GM18499 (cell line): ENCODE results near the gene SDCBP2.
"Not testable (repeated sequence)": the region's sequence is repeated elsewhere in the genome, so short reads cannot be mapped to it uniquely, and the experiment has no call there.

Experiments
- ATAC-seq: cut with Tn5 transposase; IDR thresholded peaks from one replicate; pipeline ENCODE4 v1.9.1; 2021; ENCODE audit warnings: moderate number of reproducible peaks; ENCODE audit not compliant: insufficient read depth, unreplicated experiment

The SDCBP2 gene

GRCh38 chr20:1362484-1362883 lies 33.5 kb upstream of the SDCBP2 start:
- ATAC-seq, result no peak

DNA sequence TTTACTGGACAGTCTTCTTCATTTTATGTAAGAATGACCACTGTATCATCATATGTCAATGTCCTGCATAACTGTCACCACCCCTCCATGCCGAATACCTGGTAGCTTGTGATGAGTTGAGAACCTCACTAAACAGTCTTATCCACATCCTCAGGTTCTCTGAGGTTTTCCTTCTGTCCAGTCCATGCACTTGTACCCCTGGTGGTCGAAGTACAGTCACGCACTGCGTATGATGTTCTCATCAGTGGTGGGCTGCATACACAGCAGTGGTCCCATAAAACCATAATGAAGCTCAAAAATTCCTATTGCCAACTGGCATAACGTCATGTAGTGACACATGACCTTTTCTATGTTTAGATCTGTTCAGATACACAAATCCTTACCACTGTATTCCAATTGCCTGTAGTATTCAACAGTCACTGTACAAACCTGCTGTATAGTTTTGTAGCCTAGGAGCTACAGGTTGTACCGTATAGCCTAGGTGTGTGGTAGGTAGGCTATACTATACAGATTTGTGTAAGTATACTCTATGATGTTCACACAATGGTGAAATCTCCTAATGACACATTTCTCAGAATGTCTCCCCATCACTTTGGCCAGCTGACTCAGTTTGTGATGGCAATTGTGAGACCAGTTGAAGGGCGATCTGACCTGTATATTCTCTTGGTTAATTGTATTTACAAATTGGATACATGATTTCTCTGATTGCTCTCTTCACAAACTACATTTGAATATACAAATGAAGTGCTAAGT lies 31.3 kb upstream of the SDCBP2 start:
- no peak for ATAC-seq

GRCh38 chr20:1357921-1358671 lies 29.2 kb upstream of the SDCBP2 start:
- ATAC-seq, result no peak

- no peak for ATAC-seq
Observed at GRCh38 chr20:1353956-1354355, 25.0 kb upstream of the SDCBP2 start.

DNA sequence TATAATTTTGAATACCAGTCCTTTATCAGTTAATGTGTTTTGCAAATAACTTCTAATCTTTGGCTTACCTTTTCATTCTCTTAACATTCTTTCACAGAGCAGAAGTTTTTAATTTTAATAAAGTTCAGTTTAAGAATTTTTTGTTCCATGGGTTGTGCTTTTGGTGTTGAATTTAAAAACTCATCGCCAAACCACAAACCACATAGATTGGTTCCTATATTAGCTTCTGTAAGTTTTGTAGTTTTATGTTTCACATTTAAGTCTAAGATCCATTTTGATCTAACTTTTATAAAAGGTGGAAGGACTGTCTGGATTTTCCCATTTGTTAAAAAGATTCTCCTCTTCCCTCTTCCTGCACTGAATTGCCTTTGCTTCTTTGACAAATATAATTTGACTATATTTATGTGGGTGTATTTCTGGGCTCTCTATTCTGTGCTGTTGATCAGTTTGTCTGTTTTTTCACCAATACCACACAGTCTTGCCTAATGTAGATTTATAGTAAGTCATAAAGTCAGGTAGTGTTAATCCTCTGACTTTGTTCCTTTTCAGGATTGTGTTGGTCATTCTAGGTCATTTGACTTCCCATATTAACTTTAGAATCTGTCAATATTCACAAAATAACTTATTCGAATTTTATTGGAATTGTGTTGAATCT lies 17.5 kb upstream of the SDCBP2 start:
- ATAC-seq, result no peak

DNA sequence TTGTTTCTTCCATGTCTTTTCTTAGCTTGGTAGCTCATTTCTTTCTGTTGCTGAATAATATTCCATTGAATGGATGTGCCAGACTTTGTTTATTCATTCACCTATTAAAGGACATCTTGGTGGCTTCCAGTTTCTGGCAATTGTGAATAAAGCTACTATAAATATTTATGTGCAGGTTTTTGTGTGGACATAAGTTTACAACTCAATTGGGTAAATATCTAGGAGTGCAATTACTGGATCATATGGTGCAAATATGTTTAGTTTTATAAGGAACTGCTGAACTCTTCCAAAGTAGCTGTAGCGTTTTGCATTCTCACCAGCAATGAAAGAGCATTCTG lies 16.8 kb upstream of the SDCBP2 start:
- no peak for ATAC-seq

GRCh38 chr20:1345030-1345755 lies 16.3 kb upstream of the SDCBP2 start:
- ATAC-seq, result no peak

DNA sequence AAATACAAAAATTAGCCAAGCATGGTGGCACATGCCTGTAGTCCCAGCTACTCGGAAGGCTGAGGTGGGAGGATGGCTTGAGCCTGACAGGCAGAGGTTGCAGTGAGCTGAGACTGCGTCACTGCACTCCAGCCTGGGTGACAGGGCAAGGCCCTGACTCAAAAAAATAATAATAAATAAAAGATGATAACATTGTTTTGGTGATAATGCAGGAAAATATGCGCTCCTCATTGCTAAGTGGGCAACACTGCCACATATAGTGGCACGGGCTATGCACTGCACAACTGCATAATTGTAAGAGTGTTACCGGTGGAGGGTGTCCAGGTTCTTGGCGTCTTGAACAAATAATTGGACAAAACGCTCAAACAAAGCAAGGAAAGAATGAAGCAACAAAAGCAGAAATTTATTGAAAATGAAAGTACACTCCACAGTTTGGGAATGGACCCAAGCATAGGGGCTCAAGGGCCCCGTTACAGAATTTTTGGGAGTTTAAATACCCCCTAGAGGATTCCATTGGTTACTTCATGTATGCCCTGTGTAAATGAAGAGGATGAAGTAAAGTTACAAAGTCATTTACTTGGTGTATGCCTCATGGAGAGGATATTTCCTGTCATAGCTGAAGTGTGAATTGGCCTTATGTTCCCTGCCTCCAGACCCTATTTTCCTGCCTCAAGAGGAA lies 14.6 kb upstream of the SDCBP2 start:
- not testable (repeated sequence) for ATAC-seq

DNA sequence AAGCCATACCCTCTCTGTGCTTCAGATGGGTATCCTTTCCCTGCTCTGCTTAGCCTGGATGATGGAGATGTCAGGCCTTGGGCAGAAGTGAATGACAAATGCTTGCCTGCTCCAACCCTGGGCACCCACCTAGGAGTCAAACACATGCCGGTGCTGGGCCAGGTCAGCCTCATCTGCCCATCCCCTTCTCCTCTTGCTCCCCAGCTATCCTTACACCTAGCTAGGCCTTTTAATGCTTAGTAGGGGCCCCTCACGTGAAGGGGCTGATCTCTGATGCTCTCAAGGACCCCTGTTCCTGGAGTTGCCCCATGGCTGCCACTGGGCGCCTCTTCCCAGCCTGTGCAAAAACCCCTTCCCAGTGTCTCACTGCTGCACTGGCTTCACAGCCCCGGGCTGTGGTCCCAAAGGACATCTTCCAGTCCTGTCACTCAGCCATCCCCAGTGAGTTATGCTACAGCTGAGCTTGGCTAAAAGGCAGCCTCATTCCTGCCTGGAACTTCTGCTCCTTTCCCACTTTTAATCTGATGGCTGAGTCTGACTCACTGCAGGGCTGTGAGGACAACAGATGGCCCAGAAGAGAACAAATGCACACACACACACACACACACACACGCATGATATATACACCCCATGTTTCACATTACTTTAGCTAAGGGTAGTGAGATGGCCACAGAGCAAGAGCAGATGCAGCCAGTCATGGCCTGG lies 12.8 kb upstream of the SDCBP2 start:
- ATAC-seq, result no peak

DNA sequence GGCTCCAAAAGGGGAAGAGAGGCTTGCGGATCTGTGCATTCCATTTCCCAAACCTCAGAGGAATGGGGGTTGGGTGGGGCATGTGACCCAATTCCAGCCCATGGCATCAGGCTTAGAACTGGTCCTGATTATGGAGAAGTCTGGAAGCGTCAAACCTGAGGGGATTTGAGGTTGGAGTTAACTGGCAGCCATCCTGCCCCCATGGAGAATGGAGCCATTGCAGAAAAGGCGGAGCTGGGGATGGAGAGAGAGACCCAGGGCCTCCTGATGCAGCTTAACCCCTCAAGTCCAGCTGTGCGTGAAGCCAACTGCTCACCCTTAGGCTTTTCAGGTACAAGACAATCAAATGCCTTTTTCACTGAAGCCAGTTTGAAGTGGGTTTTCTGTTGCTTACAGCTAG lies 9.9 kb upstream of the SDCBP2 start:
- no peak for ATAC-seq

GRCh38 chr20:1338096-1338495 lies 9.2 kb upstream of the SDCBP2 start:
- ATAC-seq, result no peak

DNA sequence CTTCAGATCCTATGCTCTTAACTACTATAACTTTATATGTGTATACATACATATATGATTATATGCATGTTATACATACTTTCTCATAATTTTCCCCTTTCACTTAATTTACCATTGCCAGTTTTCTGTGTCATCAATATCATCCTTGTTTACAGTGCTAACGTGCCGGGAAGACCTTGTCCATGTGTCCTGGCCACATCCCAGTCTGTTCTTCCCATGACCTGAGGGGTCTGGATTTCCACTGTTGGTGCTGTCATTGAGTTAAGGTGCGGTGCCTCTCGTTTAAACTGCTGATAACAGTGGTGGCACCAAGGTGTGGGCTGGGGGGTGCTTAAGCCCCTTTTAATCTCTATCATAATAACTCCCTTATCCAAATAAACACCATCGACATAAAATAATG lies 8.5 kb upstream of the SDCBP2 start:
- ATAC-seq, result no peak

- no peak for ATAC-seq
Observed at GRCh38 chr20:1336699-1337367, 7.9 kb upstream of the SDCBP2 start.

- no peak for ATAC-seq
Observed at GRCh38 chr20:1335961-1336698, 7.2 kb upstream of the SDCBP2 start.

- no peak for ATAC-seq
Observed at GRCh38 chr20:1334761-1335160, 5.8 kb upstream of the SDCBP2 start.

DNA sequence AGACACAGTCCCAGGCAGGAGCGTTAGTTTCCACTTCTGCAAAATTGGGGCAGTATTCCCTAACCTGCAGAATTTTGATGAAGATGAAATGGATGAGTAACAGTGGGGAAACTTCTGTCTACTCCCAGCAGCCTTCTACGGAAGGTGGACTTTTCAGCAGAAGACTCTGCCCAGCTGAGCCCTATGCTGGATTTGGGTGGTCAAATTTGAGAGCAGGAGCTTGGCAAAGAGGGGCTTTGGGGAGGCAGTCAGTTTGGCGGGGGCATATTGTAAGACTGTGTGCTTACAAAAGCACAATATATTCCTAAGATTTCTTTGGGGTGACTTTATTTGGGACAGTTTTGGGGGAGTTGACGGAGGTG lies 5.4 kb upstream of the SDCBP2 start:
- ATAC-seq, result no peak

GRCh38 chr20:1333462-1334369 lies 4.8 kb upstream of the SDCBP2 start:
- ATAC-seq, result no peak
